GM12872 (cell line): ENCODE results near the gene UGP2.

Experiments used
- CTCF ChIP-seq: IDR thresholded peaks from 3 replicates; pipeline ENCODE4 v1.5.1; 2011; ENCODE audit warnings: low read depth, mild to moderate bottlenecking, low read length, moderate library complexity; ENCODE audit not compliant: insufficient read depth

The UGP2 gene

GRCh38 chr2:63814114-63814513, 27.6 kb upstream of the UGP2 start:
- TF ChIP-seq CTCF, result no peak

- TF ChIP-seq CTCF, result no peak
Measured at GRCh38 chr2:63817382-63817781, 24.3 kb upstream of the UGP2 start.

DNA sequence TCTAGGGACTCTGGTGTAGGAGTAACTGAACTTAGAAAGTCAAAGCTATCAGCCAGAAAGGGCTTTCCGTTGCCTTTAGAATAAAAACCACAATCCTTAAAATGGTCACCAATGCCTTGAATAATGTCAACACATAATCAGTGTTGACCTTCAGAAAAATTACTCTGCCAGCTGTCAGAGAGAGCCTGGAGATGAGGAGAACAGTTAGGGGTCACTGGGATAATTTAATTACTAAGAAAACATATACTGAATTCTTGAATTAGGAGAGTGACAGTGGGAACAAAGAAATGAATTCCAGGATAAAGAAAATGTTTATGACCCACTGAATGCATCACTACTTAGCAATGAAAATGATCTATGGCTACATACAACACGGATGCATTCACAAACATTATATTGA, 23.4 kb upstream of the UGP2 start:
- no peak for TF ChIP-seq CTCF

DNA sequence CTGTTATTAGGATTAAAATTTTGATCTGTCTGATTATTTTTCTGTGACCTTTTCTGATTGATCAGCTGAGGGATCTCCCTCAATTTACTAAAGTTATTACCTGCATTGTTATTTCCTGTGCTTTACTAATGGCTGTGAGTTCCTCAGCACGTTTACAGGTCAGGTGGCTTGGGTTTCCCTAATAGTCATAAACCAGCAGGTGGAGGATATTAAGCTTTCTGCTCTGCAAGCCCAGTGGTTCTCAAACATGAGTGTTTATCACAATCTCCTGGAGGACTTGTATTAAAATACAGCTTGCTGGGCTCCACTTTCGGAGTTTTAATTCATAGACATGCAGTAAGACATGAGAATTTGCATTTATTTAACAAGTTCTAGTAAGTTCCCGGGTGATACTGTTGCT, 22.4 kb upstream of the UGP2 start:
- TF ChIP-seq CTCF, result no peak

DNA sequence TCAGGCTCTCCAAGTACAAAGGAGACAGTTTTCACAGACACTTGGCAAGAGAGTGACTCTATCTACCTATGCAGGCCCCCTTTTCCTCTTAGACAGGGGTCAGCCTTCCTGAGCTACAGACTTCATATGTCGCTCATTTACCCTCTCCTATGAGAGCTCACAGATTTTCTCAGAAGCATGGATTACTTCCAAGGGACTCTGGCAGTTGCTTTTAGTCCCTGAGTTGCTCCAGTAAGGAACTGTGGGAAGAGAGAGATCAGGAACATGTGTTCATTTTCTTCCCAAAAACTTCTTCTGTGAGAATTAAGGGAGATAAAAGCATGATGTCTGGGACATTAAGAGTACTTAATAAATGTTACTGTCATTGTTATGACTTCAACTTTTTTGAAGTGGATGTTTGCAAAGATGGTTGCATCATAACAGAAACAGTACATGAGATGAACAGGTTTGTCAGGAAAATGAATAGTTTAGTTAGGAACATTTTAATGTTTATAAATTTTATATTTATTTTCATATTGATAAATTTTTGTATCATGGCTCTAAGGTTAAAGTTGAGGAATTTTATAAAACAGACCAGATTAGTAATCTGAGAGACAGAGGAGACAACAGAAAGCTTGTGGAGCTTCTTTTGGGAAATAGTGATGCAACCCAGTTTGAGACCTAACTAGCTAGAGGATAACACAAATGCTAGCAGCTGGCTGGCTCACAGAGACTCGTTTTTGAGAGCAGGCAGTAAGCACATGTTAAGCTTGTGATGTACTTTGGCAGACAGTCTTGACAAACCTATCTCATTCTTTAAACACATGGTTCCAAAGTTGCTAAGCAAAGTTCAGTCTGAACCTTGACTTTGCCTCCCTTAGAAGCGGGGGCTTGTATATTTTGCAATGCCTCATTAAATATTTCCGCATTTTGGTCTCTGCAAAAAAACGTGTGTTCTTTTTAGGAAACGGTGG, 21.7 kb upstream of the UGP2 start:
- TF ChIP-seq CTCF, result no peak

DNA sequence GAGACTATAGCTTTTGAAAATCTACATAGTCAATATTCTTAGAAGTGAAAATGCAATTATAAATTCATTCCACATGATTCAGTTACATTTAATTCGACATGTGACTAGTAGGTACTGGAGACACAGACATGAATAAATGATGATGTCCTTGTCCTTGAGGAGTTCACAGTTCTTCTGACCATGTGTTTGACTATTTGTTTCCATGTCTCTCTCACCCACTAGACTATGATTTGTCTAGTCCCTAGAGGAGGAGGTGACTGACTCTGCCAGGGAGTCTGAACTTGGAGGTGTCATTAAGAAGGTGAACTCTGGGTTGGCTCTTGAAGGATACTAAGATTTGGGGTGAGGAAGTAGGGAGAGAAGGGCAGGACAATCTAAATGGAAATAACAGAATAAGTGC, 20.7 kb upstream of the UGP2 start:
- no peak for TF ChIP-seq CTCF

- no peak for TF ChIP-seq CTCF
Measured at GRCh38 chr2:63821396-63821795, 20.3 kb upstream of the UGP2 start.
